H1 (cell line): ENCODE data around the gene UBE2E2. TPM values are rescaled to one million over a fixed set of nuclear protein-coding genes. Genes with fewer than 3 reads are reported as not detected.

Experiments used
- CTCF ChIA-PET: fragments of 300-600 bp; sonication (Branson Sonifier 250); formaldehyde crosslinking; loops from one replicate; lab custom pipeline; 2021; ENCODE audit not compliant: partially characterized antibody; lab: Charles Lee
- POLR2A ChIA-PET: fragments of 300-600 bp; sonication (Branson Sonifier 250); formaldehyde crosslinking; loops from one replicate; lab custom pipeline; 2021; ENCODE audit warnings: inconsistent platforms; ENCODE audit not compliant: partially characterized antibody; lab: Charles Lee
- DNase-seq, 2 experiments: peaks; one replicate each; pipeline versions ENCODE4 v3.0.0 to v3.0.0-alpha.2; 2010 to 2022; ENCODE audit warnings: low spot score in 2 of 2, low read depth in 1 of 2, mixed read lengths in 1 of 2
- FAIRE-seq: peaks from 2 replicates; lab custom pipeline; 2011; peaks lifted over from hg19 to GRCh38; lab: Jason Lieb, UNC
- H2AFZ ChIP-seq: 2 replicates; pipeline ENCODE4 v1.8.1; 2012; ENCODE audit warnings: low read length, inconsistent platforms
- H2AK5ac ChIP-seq: 2 replicates; pipeline ENCODE4 v1.6.1; 2013; ENCODE audit warnings: low read depth, low read length
- H2BK120ac ChIP-seq: replicated peaks from 2 replicates; pipeline ENCODE3; 2013; ENCODE audit warnings: low read depth, low read length, inconsistent platforms
- H2BK12ac ChIP-seq: 2 replicates; pipeline ENCODE4 v1.6.1; 2013; ENCODE audit warnings: low read depth, low read length
- H2BK15ac ChIP-seq: 2 replicates; pipeline ENCODE4 v1.6.1; 2013; ENCODE audit warnings: low read length
- H2BK20ac ChIP-seq: 2 replicates; pipeline ENCODE4 v1.6.1; 2013; ENCODE audit warnings: low read length
- H2BK5ac ChIP-seq: 2 replicates; pipeline ENCODE4 v1.6.1; 2013; ENCODE audit warnings: low read depth, low read length
- H3K14ac ChIP-seq: 2 replicates; pipeline ENCODE4 v1.6.1; 2013; ENCODE audit warnings: inconsistent platforms; ENCODE audit not compliant: insufficient read length
- H3K18ac ChIP-seq: 2 replicates; pipeline ENCODE4 v1.6.1; 2013; ENCODE audit warnings: low read length; ENCODE audit errors: extremely low read depth
- H3K23ac ChIP-seq: 2 replicates; pipeline ENCODE4 v1.6.1; 2013; ENCODE audit warnings: inconsistent platforms; ENCODE audit not compliant: insufficient read length
- H3K23me2 ChIP-seq: 2 replicates; pipeline ENCODE4 v1.6.1; 2013; ENCODE audit warnings: low read depth, low read length
- H3K27ac ChIP-seq: 2 replicates; pipeline ENCODE4 v1.6.1; 2011; ENCODE audit warnings: low read depth, low read length, inconsistent platforms
- H3K27me3 ChIP-seq, 4 experiments: replicated peaks in 1 of 4; 1 replicate in 1 of 4; 2 replicates in 3 of 4; pipeline versions ENCODE4 v1.6.1 to v1.8.1; 2011 to 2013; ENCODE audit warnings: low read length in 3 of 4, mild to moderate bottlenecking in 3 of 4, inconsistent platforms in 2 of 4, mixed read lengths in 2 of 4, moderate library complexity in 1 of 4; ENCODE audit not compliant: control insufficient read depth in 3 of 4, insufficient read depth in 3 of 4; ENCODE audit errors: extremely low read depth in 1 of 4
- H3K36me3 ChIP-seq, 4 experiments: 2 replicates each; pipeline versions ENCODE4 v1.6.1 to v1.8.1; 2011 to 2013; ENCODE audit warnings: mild to moderate bottlenecking in 4 of 4, low read length in 3 of 4, moderate library complexity in 2 of 4, control low read depth in 1 of 4, inconsistent platforms in 1 of 4; ENCODE audit not compliant: insufficient read depth in 4 of 4, control insufficient read depth in 2 of 4
- H3K4ac ChIP-seq: replicated peaks from 2 replicates; pipeline ENCODE3; 2013; ENCODE audit warnings: low read length, low read depth, mixed read lengths, inconsistent platforms; ENCODE audit not compliant: insufficient read length
- H3K4me1 ChIP-seq, 4 experiments: replicated peaks in 1 of 4; 1 replicate in 1 of 4; 2 replicates in 3 of 4; pipeline versions ENCODE4 v1.6.1 to v1.8.1; 2011 to 2013; ENCODE audit warnings: low read length in 3 of 4, inconsistent platforms in 2 of 4, mixed read lengths in 1 of 4; ENCODE audit not compliant: insufficient read depth in 4 of 4, control insufficient read depth in 3 of 4
- H3K4me2 ChIP-seq, 2 experiments: 2 replicates each; pipeline versions ENCODE4 v1.6.1 to v1.8.1; 2011 to 2013; ENCODE audit warnings: low read depth in 2 of 2, low read length in 2 of 2, control low read depth in 1 of 2, inconsistent platforms in 1 of 2, mild to moderate bottlenecking in 1 of 2; ENCODE audit not compliant: insufficient read depth in 1 of 2
- H3K4me3 ChIP-seq, 4 experiments: fragments of 200-600, 300-600 bp in 1 of 4; sonication (generic), shearing (Covaris generic), sonication (Bioruptor Twin) in 1 of 4; 2 replicates each; pipeline versions ENCODE4 v1.5.1 to v1.8.1; 2011 to 2016; ENCODE audit warnings: low read length in 4 of 4, low read depth in 3 of 4, control low read depth in 2 of 4, inconsistent platforms in 2 of 4, mild to moderate bottlenecking in 2 of 4, mixed read lengths in 1 of 4, moderate library complexity in 1 of 4; ENCODE audit not compliant: insufficient read depth in 2 of 4; ENCODE audit errors: extremely low read depth in 1 of 4
- H3K56ac ChIP-seq: replicated peaks from 2 replicates; pipeline ENCODE3; 2013; ENCODE audit warnings: low read depth, mild to moderate bottlenecking, mixed read lengths, low read length, inconsistent platforms; ENCODE audit not compliant: insufficient read length
- H3K79me1 ChIP-seq: 2 replicates; pipeline ENCODE4 v1.6.1; 2013; ENCODE audit warnings: low read depth, low read length, control low read depth
- H3K79me2 ChIP-seq, 2 experiments: 2 replicates each; pipeline versions ENCODE4 v1.6.1 to v1.8.1; 2012 to 2013; ENCODE audit warnings: low read length in 2 of 2, mild to moderate bottlenecking in 2 of 2, inconsistent platforms in 1 of 2; ENCODE audit not compliant: insufficient read depth in 2 of 2, control insufficient read depth in 1 of 2
- H3K9ac ChIP-seq, 4 experiments: replicated peaks in 1 of 4; 1 replicate in 1 of 4; 2 replicates in 3 of 4; pipeline versions ENCODE4 v1.6.1 to v1.8.1; 2011 to 2013; ENCODE audit warnings: low read depth in 3 of 4, low read length in 3 of 4, control low read depth in 2 of 4, mild to moderate bottlenecking in 2 of 4, moderate library complexity in 2 of 4, inconsistent platforms in 1 of 4; ENCODE audit errors: extremely low read depth in 1 of 4
- H3K9me3 ChIP-seq, 2 experiments: 2 replicates each; pipeline versions ENCODE4 v1.6.1 to v1.8.1; 2012 to 2013; ENCODE audit warnings: mild to moderate bottlenecking in 2 of 2, moderate library complexity in 2 of 2, control low read depth in 1 of 2, inconsistent platforms in 1 of 2, low read depth in 1 of 2, low read length in 1 of 2, mixed read lengths in 1 of 2; ENCODE audit not compliant: insufficient read depth in 2 of 2
- H4K20me1 ChIP-seq, 2 experiments: replicated peaks in 1 of 2; 2 replicates each; pipeline versions ENCODE3 to v1.8.1; 2011 to 2013; ENCODE audit warnings: inconsistent platforms in 2 of 2, low read length in 2 of 2, mild to moderate bottlenecking in 1 of 2; ENCODE audit not compliant: insufficient read depth in 2 of 2, control insufficient read depth in 1 of 2
- H4K5ac ChIP-seq: 2 replicates; pipeline ENCODE4 v1.6.1; 2013; ENCODE audit warnings: low read length, low read depth, mixed read lengths, inconsistent platforms; ENCODE audit not compliant: insufficient read length
- H4K8ac ChIP-seq: 2 replicates; pipeline ENCODE4 v1.8.0; 2013; ENCODE audit warnings: mild to moderate bottlenecking, moderate library complexity, low read length, inconsistent platforms; ENCODE audit not compliant: insufficient read depth; ENCODE audit errors: extremely low read depth
- H4K91ac ChIP-seq: replicated peaks from 2 replicates; pipeline ENCODE3; 2013; ENCODE audit warnings: low read length, mixed read lengths, inconsistent platforms; ENCODE audit not compliant: insufficient read length
- ASH2L ChIP-seq: fragments of 200-600, 300-600 bp; sonication (generic); IDR thresholded peaks from one replicate; pipeline ENCODE4 v1.7.1; 2017; ENCODE audit warnings: low read length
- BACH1 ChIP-seq: IDR thresholded peaks from 2 replicates; pipeline ENCODE4 v1.6.1; 2012; ENCODE audit warnings: low read length, improper control_type of control experiment
- CHD2 ChIP-seq: IDR thresholded peaks from 2 replicates; pipeline ENCODE4 v1.6.1; 2012; ENCODE audit warnings: low read length, improper control_type of control experiment
- CTBP2 ChIP-seq: IDR thresholded peaks from 2 replicates; pipeline ENCODE4 v1.7.0; 2011; ENCODE audit warnings: borderline replicate concordance, mild to moderate bottlenecking, moderate library complexity, mixed read lengths, low read length; ENCODE audit not compliant: insufficient read depth, insufficient read length
- EP300 ChIP-seq, 2 experiments: IDR thresholded peaks; 1 replicate in 1 of 2; 2 replicates in 1 of 2; pipeline ENCODE4 v1.6.1; 2011 to 2012; ENCODE audit warnings: low read depth in 2 of 2, low read length in 2 of 2, mild to moderate bottlenecking in 2 of 2, borderline replicate concordance in 1 of 2, inconsistent platforms in 1 of 2, moderate library complexity in 1 of 2
- FOSL1 ChIP-seq: IDR thresholded peaks from 2 replicates; pipeline ENCODE4 v1.6.1; 2011; ENCODE audit warnings: mild to moderate bottlenecking, low read depth, low read length, moderate library complexity; ENCODE audit not compliant: insufficient read depth
- HDAC2 ChIP-seq, 2 experiments: fragments of 300-600 bp in 1 of 2; sonication (generic) in 1 of 2; IDR thresholded peaks; 2 replicates each; pipeline ENCODE4 v1.6.1; 2011 to 2012; ENCODE audit warnings: low read depth in 2 of 2, low read length in 2 of 2, mild to moderate bottlenecking in 2 of 2, moderate library complexity in 2 of 2, borderline replicate concordance in 1 of 2, inconsistent platforms in 1 of 2
- KDM5A ChIP-seq: fragments of 200-600 bp; IDR thresholded peaks from 2 replicates; pipeline ENCODE4 v1.7.1; 2012; ENCODE audit warnings: mild to moderate bottlenecking, low read length, inconsistent platforms, mixed read lengths
- POLR2A ChIP-seq, 2 experiments: IDR thresholded peaks; 1 replicate in 1 of 2; 2 replicates in 1 of 2; pipeline ENCODE4 v1.6.1; 2011; ENCODE audit warnings: low read depth in 2 of 2, low read length in 2 of 2, mild to moderate bottlenecking in 2 of 2; ENCODE audit errors: control extremely low read depth in 1 of 2
- RXRA ChIP-seq: IDR thresholded peaks from 2 replicates; pipeline ENCODE4 v1.6.1; 2011; ENCODE audit warnings: low read depth, mild to moderate bottlenecking, low read length, moderate library complexity; ENCODE audit not compliant: insufficient read depth
- SIX5 ChIP-seq: IDR thresholded peaks from 2 replicates; pipeline ENCODE4 v1.6.1; 2011; ENCODE audit warnings: mild to moderate bottlenecking, low read depth, low read length
- SP1 ChIP-seq: IDR thresholded peaks from 2 replicates; pipeline ENCODE4 v1.6.1; 2011; ENCODE audit warnings: low read depth, low read length
- SP4 ChIP-seq: IDR thresholded peaks from 2 replicates; pipeline ENCODE4 v1.6.1; 2012; ENCODE audit warnings: low read length, inconsistent platforms
- TAF7 ChIP-seq: optimal IDR thresholded peaks from 2 replicates; pipeline ENCODE3; 2011; ENCODE audit warnings: low read depth, mild to moderate bottlenecking, inconsistent platforms, low read length, moderate library complexity, borderline replicate concordance
- TCF12 ChIP-seq: IDR thresholded peaks from 2 replicates; pipeline ENCODE4 v1.6.1; 2011; ENCODE audit warnings: low read depth, mild to moderate bottlenecking, low read length
- TEAD4 ChIP-seq: IDR thresholded peaks from 2 replicates; pipeline ENCODE4 v1.6.1; 2012; ENCODE audit warnings: low read depth, low read length, inconsistent platforms, mixed read lengths
- polyA plus RNA-seq, 7 experiments: library from polyadenylated mRNA; depleted of rRNA in 3 of 7; stranded (reverse) in 5 of 7; unstranded in 2 of 7; fragments of >200 nt in 5 of 7; fragments of 200-250 nt in 2 of 7; gene quantifications; 1 replicate in 5 of 7; 2 replicates in 1 of 7; 4 replicates in 1 of 7; pipeline versions ENCODE4 v1.2.1 to v1.2.3, GENCODE V29; 2011 to 2013; ENCODE audit warnings: missing spikeins in 2 of 7, mixed read lengths in 2 of 7
- total RNA-seq: library from RNA; stranded (reverse); fragmentation: NEBNext Ultra II Directional; extraction: Animal tissue kit (Norgen Biotek cat#: 25700); gene quantifications from 2 replicates; pipeline ENCODE4 v1.2.1, GENCODE V29; 2021

UBE2E2 gene
- total and polyA plus RNA-seq, 2 of the 8 experiments (the other 6 are each of a cell fraction or from before 2014, with no cell fraction given) = 57.6 to 70.6 TPM

- ChIA-PET CTCF (interaction anchor here (1.2 kb wide), 1 partner anchor 12 kb away, joined by 4 read pairs; no protein-coding TSS in a partner anchor), POLR2A (interaction anchor here (0.6 kb wide), 1 partner anchor 1381 kb away, joined by 3 read pairs; no protein-coding TSS in a partner anchor)
- Histone ChIP-seq H3K18ac (no peak overlapping the region), H4K91ac (no peak overlapping the region), H4K8ac (no peak overlapping the region), H2AFZ (no peak overlapping the region), H2BK120ac (no peak overlapping the region), H2BK20ac (no peak overlapping the region), H3K23ac (no peak overlapping the region), H3K23me2 (no peaks in the 10 kb centered on the region), H3K79me1 (no peaks in the 10 kb centered on the region; the same call in 1 of the 2 replicates), H3K36me3 (no peaks in the 10 kb centered on the region), H3K4ac (no peak overlapping the region), H2BK5ac (no peak overlapping the region), H3K9me3 (no peaks in the 10 kb centered on the region), H2BK15ac (no peak overlapping the region), H3K4me1 (peaks cover 3 to 8% (median 4%) of the 10 kb centered on the region in 4 experiments), H2BK12ac (no peak overlapping the region), H2AK5ac (no peak overlapping the region), H3K14ac (no peak overlapping the region), H3K27ac (no peak overlapping the region), H3K79me2 (0 out of 4 replicates have a peak, but pooled peaks cover 0 to 10% of the 10 kb centered on the region in 2 experiments), H3K4me3 (no peak overlapping the region), H3K4me2 (no peak overlapping the region), H4K20me1 (no peaks in the 10 kb centered on the region), H3K56ac (no peak overlapping the region), H3K9ac (no peak overlapping the region), H4K5ac (no peak overlapping the region), H3K27me3 (no peaks in the 10 kb centered on the region)
- FAIRE-seq (no peak), DNase-seq (no peak)
- TF ChIP-seq TCF12 = no peak
- no peak for TF ChIP-seq KDM5A
- no peak for TF ChIP-seq RXRA
- no peak for TF ChIP-seq BACH1
- no peak for TF ChIP-seq CTBP2
- TF ChIP-seq ASH2L = no peak
- no peak for TF ChIP-seq SIX5
- TF ChIP-seq POLR2A (IDR thresholded peaks at IDR 0.05; ENCODE audit: control extremely low read depth in 1 of 2, low read depth in 2 of 2, low read length in 2 of 2) = no peak
- TF ChIP-seq EP300 (IDR thresholded peaks at IDR 0.05; ENCODE audit: borderline replicate concordance in 1 of 2, low read depth in 2 of 2, low read length in 2 of 2) = no peak
- no peak for TF ChIP-seq SP4
- TF ChIP-seq TAF7 = no peak
- no peak for TF ChIP-seq SP1
- TF ChIP-seq CHD2 = no peak
- no peak for TF ChIP-seq HDAC2 (IDR thresholded peaks at IDR 0.05; ENCODE audit: borderline replicate concordance in 1 of 2, low read depth in 2 of 2, low read length in 2 of 2)
- TF ChIP-seq FOSL1 = no peak
- no peak for TF ChIP-seq TEAD4
Observed at GRCh38 chr3:23390989-23391553, 187.9 kb downstream of the UBE2E2 start.
